Epithelial cell of prostate (primary cell): ENCODE measurements around the gene FBH1.
"Not testable (repeated sequence)": the region's sequence is repeated elsewhere in the genome, so short reads cannot be mapped to it uniquely, and the experiment has no call there.

Source experiments
- DNase-seq: peaks from one replicate; pipeline ENCODE4 v3.0.0-alpha.2; 2011; ENCODE audit warnings: low read depth, low spot score
- H3K27ac ChIP-seq: fragments of 450-650 bp; 2 replicates; pipeline ENCODE4 v1.5.1; 2017; ENCODE audit warnings: mild to moderate bottlenecking

Gene FBH1

DNA sequence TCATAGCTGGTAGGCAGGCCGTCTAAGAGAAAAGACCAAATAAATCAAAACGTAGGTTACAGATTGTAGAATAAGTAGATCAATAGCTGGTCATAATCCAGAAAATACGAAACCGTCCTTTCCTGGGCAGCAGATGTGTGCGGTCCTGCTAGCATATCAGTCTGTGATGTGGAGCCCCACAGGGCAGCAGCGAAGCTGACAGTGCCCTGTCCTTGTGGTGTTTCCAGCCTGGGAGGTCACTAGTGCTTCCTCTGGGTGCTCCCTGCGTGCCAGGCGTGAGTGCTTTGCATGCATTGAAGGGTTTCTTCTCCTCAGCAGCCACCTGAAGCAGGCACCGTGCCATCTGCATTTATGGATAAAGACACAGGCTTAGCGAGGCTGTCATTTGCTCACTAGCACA, 45.6 kb downstream of the FBH1 start:
- DNase-seq = no peak
- no peak overlapping the region for H3K27ac ChIP-seq

DNA sequence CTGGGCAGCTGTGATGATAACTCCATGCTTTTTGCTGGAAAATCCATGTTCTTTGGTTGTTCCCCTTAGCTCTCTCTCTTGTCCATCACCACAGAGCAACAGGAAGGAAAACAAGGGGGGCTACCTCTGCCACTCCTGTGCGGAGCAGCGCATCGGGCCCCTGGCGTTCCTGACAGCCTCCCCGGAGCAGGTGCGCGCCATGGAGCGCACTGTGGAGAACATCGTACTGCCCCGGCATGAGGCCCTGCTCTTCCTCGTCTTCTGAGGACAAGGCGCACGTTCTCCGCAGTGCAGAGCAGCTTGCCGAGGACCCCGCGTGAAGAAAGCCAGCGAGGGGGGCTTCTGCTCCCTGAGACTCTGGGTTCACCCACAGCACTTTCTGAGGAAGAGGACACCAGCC, 47.0 kb downstream of the FBH1 start:
- DNase-seq = no peak
- H3K27ac ChIP-seq = no peak overlapping the region

DNA sequence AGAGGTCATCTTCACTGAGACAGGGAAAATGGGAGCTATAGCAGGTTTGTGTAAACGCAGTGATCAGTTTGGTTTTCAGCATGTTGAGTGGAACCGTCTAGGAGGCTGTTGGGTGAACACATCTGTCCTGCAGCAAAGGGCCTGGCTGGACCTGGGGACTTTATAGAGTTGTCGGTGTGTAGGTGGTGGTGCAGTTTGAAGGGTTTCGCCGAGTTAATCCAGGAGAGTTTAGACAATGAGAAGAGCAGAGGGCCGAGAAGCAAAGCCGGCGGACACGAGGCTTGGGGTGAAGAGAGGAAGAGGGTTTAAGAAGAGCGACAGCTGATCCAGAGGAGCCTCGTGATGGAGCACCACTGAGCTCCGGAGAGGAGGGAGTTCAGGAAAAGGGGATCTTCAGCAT, 48.2 kb downstream of the FBH1 start:
- H3K27ac ChIP-seq = no peak overlapping the region
- DNase-seq = no peak

DNA sequence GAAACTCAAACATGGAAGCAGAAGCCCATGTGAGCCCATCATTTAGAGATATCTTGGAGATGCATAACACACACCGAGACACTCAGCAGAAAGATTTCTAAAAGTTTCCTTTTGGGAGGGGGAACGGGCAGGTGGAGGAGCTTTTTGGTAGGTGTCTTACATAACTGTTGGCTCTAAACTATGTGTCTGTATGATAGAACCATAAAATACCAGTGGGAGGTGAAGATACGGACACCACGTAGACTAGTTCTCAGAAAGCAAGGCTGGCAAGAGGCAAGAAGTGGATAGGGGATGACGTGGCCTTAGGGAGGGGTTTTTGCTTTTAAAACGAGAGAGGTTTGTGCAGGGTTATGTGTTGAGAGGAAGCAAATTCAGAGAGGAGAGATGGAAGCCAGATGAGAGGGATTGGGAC, 50.8 kb downstream of the FBH1 start:
- no peak overlapping the region for H3K27ac ChIP-seq
- DNase-seq = no peak

DNA sequence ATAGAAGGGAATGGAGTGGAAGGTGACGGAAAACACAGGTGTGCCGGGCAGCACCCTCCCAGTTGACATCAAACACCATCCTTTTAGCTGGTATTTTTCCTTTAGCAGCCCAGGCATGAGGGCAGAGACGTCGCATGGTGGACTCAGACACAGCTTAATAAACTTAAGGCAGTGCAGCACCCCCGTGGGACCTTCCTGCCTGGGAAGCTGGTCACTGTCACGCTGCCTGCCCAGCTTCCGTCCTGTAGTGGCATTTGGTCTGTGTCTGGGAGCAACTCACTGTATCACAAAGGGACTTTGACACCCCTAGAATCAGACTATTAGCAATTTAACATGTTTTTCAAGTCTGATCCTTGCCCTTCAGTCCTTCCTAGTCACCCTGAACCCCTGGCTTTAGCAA, 51.5 kb downstream of the FBH1 start:
- no peak overlapping the region for H3K27ac ChIP-seq
- DNase-seq = no peak

DNA sequence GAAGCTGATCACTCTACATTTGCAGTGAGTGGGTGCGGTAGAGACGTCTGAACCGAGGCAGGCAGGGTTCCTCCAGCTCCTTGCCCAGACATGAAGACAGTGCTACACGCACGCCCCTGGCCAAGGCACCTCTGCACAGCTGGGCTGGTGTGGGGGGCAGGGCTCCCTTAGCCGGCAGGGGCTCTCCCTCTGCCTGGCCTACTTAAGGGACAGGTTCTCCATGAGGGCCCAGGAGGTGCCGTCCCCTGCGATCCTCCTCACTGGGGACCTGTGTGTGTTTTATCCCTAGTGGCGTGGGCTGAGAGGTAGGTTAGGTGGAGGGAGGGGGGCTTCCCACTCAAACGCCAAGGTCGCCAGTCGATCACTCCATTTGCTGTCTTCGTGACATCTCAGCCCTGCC, 52.0 kb downstream of the FBH1 start:
- H3K27ac ChIP-seq = no peak overlapping the region
- DNase-seq = no peak

DNA sequence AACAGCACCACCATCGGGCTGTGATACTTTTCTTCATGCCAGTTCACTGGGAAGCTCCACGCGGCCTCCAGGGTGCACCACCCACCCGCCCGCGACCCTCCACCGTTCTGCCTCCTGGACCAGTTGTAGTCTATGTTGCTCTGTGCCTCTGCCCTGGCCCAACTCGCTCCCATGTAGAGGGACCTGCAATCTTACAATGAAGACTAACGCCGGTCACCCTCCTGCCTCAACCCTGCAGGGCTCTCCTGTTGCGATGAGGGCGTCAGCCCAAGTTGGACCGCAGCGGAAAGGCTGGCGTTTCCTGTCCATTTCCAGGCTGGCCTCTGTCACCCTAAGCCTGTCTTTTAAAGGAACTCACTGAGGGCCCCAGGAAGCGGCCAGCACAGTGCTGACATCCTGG, 52.4 kb downstream of the FBH1 start:
- H3K27ac ChIP-seq = no peak overlapping the region
- DNase-seq = no peak

DNA sequence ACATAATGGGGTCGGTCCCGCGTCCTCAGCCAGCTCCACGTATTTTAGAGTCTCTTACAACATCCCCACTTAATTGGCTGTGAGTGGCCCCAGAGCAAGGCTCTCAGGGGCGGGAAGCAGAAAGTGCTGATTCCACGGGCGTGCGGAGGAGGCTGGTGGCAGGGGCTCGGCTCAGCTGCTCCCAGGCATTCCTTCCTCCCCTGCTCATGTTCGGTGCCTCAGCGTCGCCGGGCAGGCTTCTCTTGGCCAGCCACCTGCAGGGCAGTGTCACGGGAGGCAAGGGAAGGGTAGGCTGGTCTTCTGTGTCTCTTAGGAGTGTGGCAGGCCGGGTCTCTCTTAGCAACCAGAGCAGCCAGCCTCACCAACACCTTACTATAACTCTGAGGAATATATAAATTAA, 53.5 kb downstream of the FBH1 start:
- no peak overlapping the region for H3K27ac ChIP-seq
- no peak for DNase-seq

DNA sequence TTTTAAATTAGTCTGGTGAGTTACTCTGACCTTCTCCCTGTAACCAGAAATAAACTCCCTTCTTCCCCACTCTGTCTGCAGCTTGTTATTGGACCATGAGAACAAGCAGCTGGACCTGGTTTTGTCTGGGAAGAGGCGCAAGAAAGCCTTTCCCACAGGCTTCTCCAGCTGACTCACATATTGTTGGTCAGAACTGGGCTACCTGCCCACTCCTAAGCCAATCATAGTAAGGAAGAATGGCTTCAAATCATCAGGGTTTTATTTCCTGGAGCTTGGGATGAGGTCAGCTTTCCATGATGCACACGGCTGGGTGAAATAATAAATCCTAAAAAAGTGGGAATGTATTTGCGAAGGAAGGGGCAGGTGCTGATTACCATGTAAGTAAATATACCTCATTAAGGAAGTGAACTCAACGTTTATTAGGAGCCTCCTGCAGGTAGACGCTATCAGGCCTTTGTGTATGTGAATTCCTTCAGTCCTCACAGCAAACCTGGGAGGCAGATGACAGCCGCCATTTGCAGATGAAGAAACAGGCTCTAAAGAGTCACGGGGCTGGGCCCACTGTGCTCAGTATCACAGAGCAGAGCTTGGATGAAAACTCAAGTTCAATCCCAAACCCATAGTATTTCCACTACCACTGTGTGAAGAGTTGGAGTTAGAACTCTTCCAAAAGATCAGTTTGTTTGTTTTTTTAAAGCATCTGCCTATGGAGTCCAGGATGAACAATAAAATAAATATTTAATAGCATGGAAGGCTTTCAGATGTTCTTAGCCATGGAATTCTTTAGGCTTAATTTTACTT, 54.5 kb downstream of the FBH1 start:
- peak overlapping the region; percentile 62 for H3K27ac ChIP-seq

DNA sequence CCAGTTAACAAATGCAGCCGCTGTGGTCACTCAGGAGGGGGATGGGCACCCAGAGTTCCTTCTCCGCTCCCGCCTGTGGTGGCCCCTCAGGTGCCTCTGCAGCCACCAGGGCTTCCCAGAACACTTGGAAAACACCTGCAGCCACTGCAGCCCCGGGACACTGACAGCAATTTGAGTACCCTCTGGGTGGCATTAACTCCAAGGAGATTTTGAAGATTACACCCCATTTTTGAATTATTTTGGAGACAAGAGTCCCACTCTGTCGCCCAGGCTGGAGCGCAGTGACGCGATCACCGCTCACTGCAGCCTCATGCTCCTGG, 55.1 kb downstream of the FBH1 start:
- DNase-seq = no peak
- H3K27ac ChIP-seq = peak overlapping the region; percentile 62

More for the DNA sequence above, 54.5 kb downstream of the FBH1 start:
- DNase-seq = peak; percentile 85

DNA sequence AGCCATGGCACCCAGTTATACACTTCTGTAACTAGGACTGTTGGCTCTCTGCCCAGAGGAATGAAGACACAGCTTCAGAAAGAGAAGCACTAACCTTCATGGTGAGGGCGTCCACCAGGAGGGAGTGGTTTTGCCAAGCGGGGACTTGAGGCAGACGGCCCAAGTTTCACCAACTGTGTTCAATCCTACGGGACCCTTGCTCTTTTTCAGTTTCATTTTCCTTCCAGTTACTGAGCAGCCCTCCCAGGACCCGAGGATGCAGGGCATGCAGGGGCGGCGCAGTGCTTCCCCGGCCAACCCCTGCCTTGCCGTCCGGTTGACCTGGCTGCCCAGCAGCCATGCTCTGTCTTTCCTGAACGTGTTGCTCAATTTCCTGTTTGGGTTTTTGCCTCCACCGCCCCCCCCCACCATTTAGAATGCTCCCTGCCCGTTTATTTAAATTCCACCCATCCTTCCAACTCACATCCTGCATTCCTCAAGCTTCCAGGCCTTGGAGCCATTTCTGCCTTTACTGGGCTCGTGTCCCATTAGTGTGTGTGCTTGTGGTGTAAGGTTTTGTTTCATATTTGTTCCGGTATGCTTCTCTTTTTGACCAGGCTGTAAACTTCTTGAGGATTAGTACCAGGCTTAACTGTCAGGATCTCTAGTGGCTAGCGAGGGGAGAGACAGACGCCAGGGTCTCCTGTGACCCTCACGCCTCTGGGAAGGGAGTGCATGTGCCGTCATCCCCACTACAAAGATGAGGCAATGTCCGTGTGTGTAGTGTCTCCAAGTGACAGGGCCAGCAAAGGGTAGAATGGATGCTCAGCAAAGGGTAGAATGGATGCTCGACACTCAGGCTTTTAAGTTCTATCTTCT, 55.7 kb downstream of the FBH1 start:
- H3K27ac ChIP-seq = peak overlapping the region; percentile 62
- no peak for DNase-seq

DNA sequence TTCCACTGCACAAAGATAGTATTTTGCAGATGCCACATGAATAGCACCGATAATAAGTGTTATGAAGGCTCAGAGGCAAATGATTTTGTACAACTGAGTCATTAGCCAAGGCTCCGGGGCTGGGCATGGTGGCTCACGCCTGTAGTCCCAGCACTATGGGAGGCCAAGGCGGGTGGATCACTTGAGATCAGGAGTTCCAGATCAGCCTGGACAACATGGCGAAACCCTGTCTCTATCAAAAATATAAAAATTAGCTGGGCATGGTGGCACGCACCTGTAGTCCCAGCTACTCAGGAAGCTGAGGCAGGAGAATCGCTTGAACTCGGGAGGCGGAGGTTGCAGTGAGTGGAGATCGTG, 56.4 kb downstream of the FBH1 start:
- peak overlapping the region; percentile 62 for H3K27ac ChIP-seq
- DNase-seq = not testable (repeated sequence)

DNA sequence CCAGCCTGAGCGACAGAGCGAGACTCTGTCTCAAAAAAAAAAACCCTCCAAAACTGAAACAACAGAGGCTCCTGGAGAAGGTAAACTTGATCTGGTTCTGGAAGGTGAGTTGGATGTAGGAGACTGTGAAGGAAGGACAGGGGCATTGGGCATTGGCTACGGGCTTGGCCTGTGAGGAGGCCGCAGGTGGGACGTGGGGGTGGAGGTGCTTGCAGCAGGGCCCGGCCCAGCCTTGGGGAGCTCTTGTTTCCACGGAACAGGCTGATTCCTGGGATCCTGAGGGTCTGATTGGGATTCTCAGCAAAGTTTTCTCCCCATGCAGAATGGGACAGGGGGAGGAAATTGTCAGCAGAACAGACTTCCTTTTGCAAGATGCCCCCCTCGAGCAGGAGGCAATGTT, 56.7 kb downstream of the FBH1 start:
- no peak overlapping the region for H3K27ac ChIP-seq
- DNase-seq = no peak

DNA sequence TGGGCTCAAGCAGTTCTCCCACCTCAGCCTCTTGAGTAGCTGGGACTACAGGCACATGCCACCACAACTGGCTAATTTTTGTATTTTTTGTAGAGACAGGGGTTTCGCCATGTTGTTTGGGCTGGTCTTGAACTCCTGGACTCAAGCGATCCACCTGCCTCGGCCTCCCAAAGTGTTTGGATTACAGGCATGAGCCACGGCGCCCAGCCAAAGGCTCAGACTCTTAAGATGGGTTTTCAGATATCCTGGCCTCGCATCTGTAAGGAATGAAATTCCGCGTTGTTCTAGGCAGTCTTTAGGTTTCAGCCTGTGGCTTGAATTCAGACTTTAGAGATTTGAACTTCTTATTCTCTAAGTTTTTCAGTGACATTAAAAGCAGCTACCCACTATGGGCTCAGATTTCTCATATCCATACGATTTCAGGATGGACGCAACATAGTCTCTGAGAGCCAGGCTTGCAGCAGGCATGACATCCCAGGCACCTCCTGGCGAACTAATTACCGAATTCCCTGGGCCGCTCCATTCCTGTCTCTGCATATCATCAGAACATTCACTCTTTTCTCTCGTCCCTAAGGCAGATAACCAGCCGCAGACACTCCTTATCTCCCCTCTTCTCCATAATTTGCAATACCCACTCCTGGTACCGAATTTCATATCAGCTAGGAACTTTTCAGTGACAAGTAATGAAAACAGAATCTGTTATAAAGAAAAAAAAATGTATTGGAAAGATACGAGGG, 57.6 kb downstream of the FBH1 start:
- no peak overlapping the region for H3K27ac ChIP-seq
- DNase-seq = no peak

DNA sequence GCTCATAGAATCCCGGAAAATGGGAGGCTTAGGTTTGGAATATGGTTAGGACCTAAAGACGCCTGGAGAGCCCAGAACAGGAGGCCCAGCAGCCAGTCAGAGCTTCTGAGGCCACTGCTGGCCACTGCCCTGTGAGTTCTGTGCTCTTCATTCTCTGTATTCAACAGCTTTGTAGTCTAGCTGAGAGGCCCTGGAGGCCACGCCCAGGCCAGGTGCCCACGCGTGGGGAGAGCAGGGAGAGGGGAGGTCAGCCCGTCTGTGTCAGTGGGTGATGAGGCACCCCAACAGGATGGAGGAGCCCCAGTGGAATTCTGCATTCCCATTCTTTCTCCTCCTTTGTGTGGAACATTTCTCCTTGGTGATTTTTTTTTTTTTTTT, 58.2 kb downstream of the FBH1 start:
- DNase-seq = no peak
- no peak overlapping the region for H3K27ac ChIP-seq

DNA sequence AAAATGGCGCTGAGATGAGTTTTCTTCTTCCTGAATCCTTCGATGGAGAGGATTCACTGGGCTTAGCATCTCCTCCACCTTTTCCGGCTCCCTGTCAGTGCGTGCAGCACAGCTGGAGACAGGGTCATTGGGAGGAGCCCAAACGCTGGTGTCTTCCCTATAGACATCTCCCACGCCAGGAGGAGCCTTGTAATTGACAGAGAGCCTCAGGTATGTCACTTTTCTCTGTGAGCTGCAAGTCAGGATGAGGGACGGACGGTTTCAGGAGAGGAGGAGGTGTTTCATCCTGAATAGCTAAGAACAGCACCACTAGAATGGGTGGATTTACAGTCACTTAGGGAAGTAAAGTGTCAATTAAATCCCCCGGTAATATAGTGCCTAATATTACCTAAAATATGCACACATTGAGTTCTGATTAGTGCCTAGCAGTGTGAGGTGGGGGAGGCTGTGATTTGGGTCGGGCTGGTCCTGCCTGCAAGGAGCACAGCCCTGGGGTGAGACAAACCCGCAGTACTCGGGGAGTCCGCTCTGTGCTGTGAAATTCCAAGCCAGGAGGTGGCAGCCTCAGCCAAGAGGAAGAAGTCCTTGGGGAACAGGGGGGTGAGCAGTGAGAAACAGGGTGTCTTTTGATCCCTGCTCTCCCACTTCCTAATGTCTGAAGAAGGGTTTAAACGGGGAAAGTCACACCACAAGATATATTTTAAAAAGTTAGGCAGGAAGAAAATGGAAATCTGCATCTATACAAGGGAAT, 59.1 kb downstream of the FBH1 start:
- no peak for DNase-seq
- H3K27ac ChIP-seq = no peak overlapping the region

DNA sequence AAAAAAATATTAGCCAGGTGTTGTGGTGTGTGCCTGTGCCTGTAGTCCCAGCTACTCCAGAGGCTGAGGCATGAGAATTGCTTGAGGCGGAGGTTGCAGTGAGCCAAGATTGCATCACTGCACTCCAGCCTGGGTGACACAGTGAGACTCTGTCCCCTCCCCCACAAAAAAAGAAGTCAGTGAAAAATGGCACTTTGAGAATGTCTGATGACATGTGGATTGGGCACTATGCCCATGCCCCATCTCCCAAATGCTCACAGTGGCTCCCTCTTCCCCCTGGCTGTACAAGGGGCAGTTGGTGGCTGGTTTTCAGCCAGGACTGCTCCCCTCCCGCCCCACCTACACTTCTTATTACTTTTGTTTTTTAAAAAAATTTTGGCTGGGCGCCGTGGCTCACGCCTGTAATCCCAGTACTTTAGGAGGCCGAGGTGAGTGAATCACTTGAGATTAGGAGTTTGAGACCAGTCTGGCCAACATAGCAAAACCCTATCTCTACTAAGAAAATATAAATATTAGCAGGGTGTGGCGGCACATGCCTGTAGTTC, 61.2 kb downstream of the FBH1 start:
- DNase-seq = no peak
- H3K27ac ChIP-seq = peak overlapping the region; percentile 65

DNA sequence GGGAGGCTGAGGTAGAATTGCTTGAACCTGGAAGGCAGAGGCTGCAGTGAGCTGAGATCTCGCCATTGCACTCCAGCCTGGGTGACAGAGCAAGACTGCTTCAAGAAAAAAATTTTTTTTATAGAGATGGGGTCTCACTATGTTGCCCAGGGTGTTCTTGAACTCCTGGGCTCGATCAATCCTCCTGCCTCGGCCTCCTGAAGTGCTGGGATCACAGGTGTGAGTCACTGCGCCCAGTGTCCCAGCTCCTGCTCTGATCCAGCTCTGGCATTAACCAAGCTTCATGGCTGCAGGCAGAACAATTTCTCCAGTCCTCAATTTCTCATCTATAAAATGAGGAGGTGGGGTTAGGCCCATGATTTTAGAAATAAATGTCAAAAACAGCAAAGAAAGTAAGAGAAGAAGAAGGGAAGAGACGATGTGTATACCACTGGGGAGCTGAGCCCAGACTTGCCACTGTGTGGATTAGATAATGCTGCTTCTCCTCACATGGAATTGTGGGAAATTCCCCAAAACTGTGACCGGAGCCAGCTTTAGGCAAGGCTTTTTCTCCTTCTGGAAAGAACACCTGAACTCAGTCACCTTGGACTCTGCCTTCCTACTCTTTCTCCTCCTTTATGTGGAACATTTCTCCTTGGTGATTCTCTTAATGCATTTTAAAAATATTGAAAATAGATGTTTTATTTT, 61.8 kb downstream of the FBH1 start:
- H3K27ac ChIP-seq = peak overlapping the region; percentile 65
- no peak for DNase-seq

DNA sequence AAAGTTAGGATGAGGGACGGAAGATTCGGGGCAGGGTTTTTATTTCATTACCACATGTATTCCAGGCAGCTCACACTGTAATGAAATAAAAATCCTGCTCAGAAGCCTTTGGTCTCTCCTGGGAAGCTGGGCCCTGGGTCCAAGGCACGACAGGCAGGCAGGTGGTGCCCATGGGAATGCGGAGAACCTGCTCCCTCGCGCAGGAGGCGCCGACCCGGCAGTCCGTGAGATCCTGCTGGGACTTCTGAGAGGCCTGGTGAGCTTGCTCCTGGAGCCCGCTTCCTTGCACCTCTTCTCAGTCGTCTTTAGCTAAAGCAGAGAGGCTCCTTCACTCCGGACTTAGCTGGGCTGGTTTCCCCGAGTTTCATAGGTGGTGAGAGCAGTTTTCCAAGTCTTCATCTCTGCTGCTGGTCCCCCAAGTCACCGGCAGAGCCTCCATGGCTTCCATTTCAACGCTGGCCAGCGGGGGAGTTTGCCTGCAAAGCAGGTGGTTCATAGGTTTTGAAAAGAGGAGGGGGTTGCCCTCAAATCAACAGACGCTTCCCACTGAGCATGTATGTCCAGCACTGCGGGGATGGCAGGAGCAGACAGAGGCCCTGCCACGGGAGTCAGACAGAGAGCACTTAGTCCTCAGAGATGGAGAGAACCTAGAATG, 62.8 kb downstream of the FBH1 start:
- no peak overlapping the region for H3K27ac ChIP-seq
- DNase-seq = no peak
